ENCODE measurements around the gene IGSF6. TPM values are rescaled to one million over a fixed set of nuclear protein-coding genes. Genes with fewer than 3 reads are reported as not detected.
"Not testable (repeated sequence)": the region's sequence is repeated elsewhere in the genome, so short reads cannot be mapped to it uniquely, and the experiment has no call there.

IGSF6 gene
- total RNA-seq, 1 donor from 2014 or later = under 0.01 TPM

GRCh38 chr16:21629616-21630539 is 22.5 kb downstream of the IGSF6 start:
- not testable (repeated sequence) for DNase-seq (ENCODE audit: low read depth in 2 of 2)

- no peak for DNase-seq (ENCODE audit: low read depth in 2 of 2)
Observed at GRCh38 chr16:21628772-21629171, 23.6 kb downstream of the IGSF6 start.

- no peak for DNase-seq (ENCODE audit: low read depth in 2 of 2)
Observed at GRCh38 chr16:21628121-21628726, 24.2 kb downstream of the IGSF6 start.

DNA sequence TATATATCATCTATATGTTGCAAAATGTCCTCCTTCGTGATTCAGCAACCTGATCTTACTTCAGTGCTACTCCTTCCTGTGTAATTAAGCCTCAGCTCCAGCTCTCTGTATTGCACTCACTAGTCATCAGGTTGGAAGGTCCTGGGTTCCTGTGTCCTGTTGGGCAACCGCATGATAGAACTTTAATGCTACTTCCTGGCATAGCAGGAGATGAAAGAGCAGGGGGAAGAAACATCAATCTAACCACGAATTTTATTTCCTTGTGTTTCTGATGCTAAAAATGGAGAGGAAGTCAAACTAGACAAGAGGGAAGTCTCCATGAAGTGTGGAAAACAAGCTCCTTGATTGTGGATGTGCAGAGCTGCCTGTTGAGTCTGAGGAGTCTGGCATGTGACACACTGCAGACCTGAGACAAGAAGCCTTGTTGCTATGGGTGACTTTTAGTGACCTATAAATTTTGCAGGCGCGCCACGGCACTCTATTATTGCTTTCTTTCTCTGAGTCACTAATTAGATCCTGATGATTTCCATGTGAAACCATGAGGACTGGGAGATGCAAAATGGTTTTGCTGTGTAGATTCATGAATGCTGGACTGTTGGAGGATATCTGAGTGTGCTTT is 25.6 kb downstream of the IGSF6 start:
- DNase-seq (ENCODE audit: low read depth in 2 of 2) = peak; percentile 37 to 84

DNA sequence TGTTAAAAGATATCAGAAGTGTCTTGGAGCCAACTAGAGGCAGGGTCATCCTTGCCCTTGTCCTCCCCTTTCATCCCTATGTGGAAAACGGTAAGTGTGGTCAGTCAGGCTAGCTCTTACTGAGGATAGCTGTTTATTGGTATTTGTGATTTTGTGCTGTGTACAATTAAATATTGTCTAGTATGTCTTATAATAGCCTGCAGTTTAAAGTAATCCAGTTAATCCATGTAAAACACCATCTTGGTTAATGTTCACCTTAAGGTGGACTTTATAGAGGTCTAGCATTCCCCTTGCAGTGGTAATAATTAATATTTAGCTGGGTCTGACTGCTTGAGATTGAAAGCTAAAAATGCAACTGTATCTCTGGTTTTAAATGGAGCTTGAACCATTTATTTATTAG is 27.4 kb downstream of the IGSF6 start:
- no peak for DNase-seq (ENCODE audit: low read depth in 2 of 2)

DNA sequence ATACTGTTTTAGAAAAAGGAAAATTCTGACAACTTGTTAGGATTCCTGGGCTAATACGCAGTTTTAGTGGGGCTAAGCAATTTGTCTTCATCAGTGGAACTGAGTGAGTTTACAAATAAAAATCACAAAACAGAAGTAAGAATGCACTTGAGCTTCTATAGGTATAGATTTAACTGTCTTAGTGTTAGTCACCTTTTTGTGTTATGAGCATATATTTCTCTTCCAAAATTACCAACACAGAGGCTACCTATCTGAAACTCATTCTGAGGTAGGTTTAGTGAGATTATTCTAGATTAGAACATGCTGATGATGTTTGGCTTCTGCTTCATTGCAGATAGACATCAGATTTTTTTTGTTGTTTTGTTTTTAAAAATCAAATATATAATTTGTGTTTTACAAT is 29.9 kb downstream of the IGSF6 start:
- DNase-seq (ENCODE audit: low read depth in 2 of 2) = no peak

DNA sequence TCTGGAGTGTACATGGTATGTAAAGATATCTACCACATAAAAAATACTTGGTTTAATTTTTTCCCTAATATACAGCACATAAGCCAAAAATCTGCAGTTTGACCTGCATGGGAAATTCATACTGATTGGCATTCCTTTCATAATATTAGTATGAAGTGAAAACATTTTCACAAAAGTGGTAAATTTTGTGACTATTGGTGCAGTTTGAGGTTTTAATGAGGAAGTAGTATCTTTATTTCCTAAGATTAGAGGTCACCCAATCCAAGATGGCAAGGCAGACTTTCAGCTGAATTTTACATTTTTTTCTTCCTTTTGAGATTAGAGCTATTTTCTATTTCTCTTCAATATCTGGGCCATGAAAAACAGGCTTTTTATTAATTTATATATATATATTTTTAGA is 31.8 kb downstream of the IGSF6 start:
- DNase-seq (ENCODE audit: low read depth in 2 of 2) = no peak

DNA sequence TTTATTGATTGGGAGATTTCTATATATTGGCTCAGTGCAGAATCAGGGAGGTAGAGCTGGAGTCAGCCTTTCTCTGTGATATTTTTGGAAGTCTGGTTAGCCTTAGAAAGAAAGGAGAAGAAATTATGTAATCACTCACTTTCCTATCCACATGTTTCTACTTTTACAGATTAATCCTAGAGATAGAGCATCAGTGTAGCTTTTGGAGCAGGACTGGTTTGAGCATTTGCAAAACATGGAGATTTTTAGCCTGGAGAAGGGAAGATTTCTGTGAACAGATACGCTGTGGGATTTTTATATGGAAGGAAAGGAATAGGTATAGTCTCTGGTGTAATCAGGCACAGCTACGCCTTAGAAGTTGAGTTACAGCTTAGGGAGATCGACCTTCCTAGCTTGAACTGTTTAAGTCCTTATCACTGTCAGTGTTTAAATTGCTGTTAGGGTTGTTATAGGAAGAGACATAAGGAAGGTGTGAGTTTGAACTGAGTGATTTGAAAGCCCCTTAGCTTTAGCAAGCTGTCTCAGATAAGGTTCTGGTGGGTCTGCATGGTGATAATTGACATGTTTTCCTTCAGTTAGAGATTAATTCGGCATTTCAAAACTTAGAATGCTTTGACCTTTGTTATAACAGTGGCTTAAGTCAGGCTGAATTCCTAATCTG is 32.5 kb downstream of the IGSF6 start:
- no peak for DNase-seq (ENCODE audit: low read depth in 2 of 2)

DNA sequence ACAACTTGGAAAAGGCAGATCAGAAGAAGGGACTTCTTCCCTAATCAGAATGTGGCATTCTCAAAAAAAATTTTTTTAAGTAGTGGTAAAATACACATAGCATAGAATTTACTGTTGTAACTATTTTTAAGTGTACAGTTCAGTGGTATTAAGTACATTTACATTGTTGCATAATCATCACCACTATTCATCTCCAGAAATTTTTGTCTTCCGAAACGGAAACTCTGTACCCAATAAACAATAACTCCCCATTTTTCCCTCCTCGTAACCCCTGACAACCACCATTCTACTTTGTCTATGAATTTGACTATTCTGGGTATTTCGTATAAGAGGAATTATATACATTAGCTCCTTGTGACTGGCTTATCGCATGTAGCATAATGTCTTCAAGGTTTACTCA is 34.1 kb downstream of the IGSF6 start:
- no peak for DNase-seq (ENCODE audit: low read depth in 2 of 2)

DNA sequence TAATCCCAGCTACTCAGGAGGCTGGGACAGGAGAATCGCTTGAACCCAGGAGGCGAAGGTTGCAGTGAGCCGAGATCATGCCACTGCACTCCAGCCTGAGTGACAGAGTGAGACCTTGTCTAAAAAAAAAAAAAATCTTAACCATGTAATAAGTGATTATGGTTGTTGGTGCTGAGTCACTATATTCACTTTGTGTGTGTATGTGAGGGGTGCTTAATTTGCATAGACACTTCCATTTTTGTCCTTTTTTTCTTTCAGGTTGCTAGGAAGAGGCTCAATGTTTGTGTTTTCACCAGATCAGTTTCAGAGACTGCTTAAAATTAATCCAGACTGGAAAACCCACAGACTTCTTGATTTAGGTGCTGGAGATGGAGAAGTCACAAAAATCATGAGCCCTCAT is 34.8 kb downstream of the IGSF6 start:
- no peak for DNase-seq (ENCODE audit: low read depth in 2 of 2)

DNA sequence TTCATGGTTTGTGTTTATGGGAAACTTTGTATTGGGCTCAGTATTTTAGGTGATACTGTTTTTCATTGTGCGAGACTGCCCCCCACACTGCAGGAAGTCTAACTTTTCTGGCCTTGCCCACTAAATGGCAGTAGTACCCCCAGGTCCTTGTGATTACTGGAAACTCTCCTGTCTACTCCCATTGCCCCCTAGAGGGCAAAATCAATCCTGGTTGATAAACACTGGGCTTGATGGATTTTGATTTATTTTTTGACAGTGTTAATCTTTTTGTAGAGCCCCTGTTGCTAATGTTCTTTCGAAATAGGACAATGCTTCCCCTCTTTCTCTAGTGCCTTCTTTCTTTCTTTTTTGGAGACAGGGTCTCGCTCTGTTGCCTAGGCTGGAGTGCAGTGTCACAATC is 37.5 kb downstream of the IGSF6 start:
- DNase-seq (ENCODE audit: low read depth in 2 of 2) = no peak

DNA sequence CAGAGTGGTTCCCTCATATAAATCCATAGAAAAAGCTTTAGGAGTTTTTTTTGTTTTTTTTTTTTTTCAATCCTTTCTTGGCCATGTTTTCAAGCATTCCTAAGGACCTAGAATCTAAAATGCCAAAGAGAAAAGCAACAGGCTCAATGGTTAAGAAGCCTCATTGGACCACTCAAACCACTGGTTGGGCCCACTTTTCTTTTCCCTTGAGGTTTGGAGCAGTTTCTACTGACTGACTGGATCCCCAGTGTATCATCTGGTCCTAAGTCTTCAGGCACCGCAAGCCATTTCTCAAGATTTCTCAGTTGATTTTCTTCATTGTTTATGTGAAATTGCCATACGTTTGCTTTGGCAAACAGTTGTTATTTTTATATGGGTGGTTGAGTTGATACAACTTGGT is 38.6 kb downstream of the IGSF6 start:
- DNase-seq (ENCODE audit: low read depth in 2 of 2) = no peak

- no peak for DNase-seq (ENCODE audit: low read depth in 2 of 2)
Observed at GRCh38 chr16:21613361-21613760, 39.0 kb downstream of the IGSF6 start.

- peak in 1 of 2 donors; percentile 4 for DNase-seq (ENCODE audit: low read depth in 2 of 2)
Observed at GRCh38 chr16:21611556-21612384, 40.6 kb downstream of the IGSF6 start.

- no peak for DNase-seq (ENCODE audit: low read depth in 2 of 2)
Observed at GRCh38 chr16:21611198-21611555, 41.2 kb downstream of the IGSF6 start.

GRCh38 chr16:21610766-21611165 is 41.6 kb downstream of the IGSF6 start:
- DNase-seq (ENCODE audit: low read depth in 2 of 2) = no peak

GRCh38 chr16:21610006-21610544 is 42.3 kb downstream of the IGSF6 start:
- DNase-seq (ENCODE audit: low read depth in 2 of 2) = no peak

DNA sequence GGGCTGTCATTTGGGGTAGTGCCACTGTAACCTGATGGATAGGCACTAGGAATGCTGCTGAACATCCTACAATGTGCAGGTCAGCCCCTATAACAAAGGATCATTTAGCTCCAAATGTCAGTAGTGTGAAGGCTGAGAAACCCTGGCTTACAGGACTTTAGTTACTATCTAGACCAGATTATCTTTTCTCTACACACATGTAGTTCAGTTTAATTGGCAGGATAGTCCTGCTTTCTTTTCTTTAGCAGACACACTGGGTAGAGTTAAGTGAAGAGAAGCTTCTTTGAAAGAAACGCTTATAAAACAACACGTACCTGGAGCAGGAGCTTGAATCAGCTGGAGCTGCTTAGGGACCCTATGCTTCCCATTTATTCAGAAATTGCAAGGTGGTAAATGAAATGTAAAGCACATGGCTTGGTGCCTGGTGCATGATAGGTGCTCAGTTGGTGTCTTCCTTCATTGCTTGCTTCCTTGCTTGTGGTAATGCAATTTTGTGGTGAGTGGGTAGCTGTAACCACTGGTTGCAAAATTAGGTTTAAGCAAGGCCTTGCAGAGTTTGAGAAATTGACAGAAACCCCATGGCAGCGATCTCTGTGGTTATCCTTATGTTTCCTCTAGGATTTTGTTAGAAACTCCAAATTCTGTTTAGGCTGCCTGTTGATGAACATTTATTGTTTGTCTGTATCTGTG is 43.6 kb downstream of the IGSF6 start:
- DNase-seq (ENCODE audit: low read depth in 2 of 2) = no peak

- DNase-seq (ENCODE audit: low read depth in 2 of 2) = peak in 1 of 2 donors; percentile 5
Observed at GRCh38 chr16:21605848-21606247, 46.6 kb downstream of the IGSF6 start.

- DNase-seq (ENCODE audit: low read depth in 2 of 2) = peak in 1 of 2 donors; percentile 12
Observed at GRCh38 chr16:21603928-21604327, 48.5 kb downstream of the IGSF6 start.

All from dermis microvascular lymphatic vessel endothelial cell (primary cell).